Measurements from ENCODE around the gene LMBR1.

- TF ChIP-seq POLR2A (IDR thresholded peaks at IDR 0.05) (no peak), CTCF (IDR thresholded peaks at IDR 0.05) (no peak)
These were observed 111.0 kb downstream of the LMBR1 start for GRCh38 chr7:156781972-156782371.
